ENCODE measurements around the gene PLA2G2F.

Gene PLA2G2F

GRCh38 chr1:20136249-20136648 is 2.9 kb upstream of the PLA2G2F start:
- Histone ChIP-seq H3K27ac (replicated peaks) (no peak overlapping the region), H3K4me3 (replicated peaks; ENCODE audit: insufficient read depth, low read length) (no peak overlapping the region), H3K27me3 (ENCODE audit: insufficient read depth, poor library complexity, severe bottlenecking) (no peaks in the 10 kb centered on the region)
- no peak for DNase-seq (ENCODE audit: low read depth in 1 of 2, low spot score in 1 of 2)
- no peak for TF ChIP-seq GABPA (IDR thresholded peaks at IDR 0.05; ENCODE audit: low read depth)
- TF ChIP-seq SPI1 (IDR thresholded peaks at IDR 0.05; ENCODE audit: borderline replicate concordance, low read depth), result no peak

- DNase-seq (ENCODE audit: low read depth in 1 of 2, low spot score in 1 of 2), result no peak
- H3K4me3 ChIP-seq (replicated peaks; ENCODE audit: insufficient read depth, low read length), result no peak overlapping the region
- no peaks in the 10 kb centered on the region for H3K27me3 ChIP-seq (ENCODE audit: insufficient read depth, poor library complexity, severe bottlenecking)
- no peak for TF ChIP-seq GABPA (IDR thresholded peaks at IDR 0.05; ENCODE audit: low read depth)
- no peak for TF ChIP-seq REST (IDR thresholded peaks at IDR 0.05; ENCODE audit: insufficient replicate concordance, low read depth)
- no peak for TF ChIP-seq SPI1 (IDR thresholded peaks at IDR 0.05; ENCODE audit: borderline replicate concordance, low read depth)
- TF ChIP-seq CTCF (IDR thresholded peaks at IDR 0.05; ENCODE audit: insufficient read depth, low read length), result no peak
- no peak overlapping the region for H3K27ac ChIP-seq (replicated peaks)
These were observed 2.1 kb upstream of the PLA2G2F start for GRCh38 chr1:20137055-20137454.

- no peak overlapping the region for H3K4me3 ChIP-seq (replicated peaks; ENCODE audit: insufficient read depth, low read length)
- no peak overlapping the region for H3K27ac ChIP-seq (replicated peaks)
- no peaks in the 10 kb centered on the region for H3K27me3 ChIP-seq (ENCODE audit: insufficient read depth, poor library complexity, severe bottlenecking)
- no peak for TF ChIP-seq POLR2AphosphoS5 (IDR thresholded peaks at IDR 0.05; ENCODE audit: low read depth)
- TF ChIP-seq SPI1 (IDR thresholded peaks at IDR 0.05; ENCODE audit: borderline replicate concordance, low read depth), result no peak
- no peak for TF ChIP-seq GABPA (IDR thresholded peaks at IDR 0.05; ENCODE audit: low read depth)
- TF ChIP-seq REST (IDR thresholded peaks at IDR 0.05; ENCODE audit: insufficient replicate concordance, low read depth), result no peak
- no peak for TF ChIP-seq CTCF (IDR thresholded peaks at IDR 0.05; ENCODE audit: insufficient read depth, low read length)
- no peak for DNase-seq (ENCODE audit: low read depth in 1 of 2, low spot score in 1 of 2)
These were observed 1.5 kb upstream of the PLA2G2F start for GRCh38 chr1:20137604-20138003.

- Histone ChIP-seq H3K27ac (replicated peaks) (no peak overlapping the region), H3K4me3 (replicated peaks; ENCODE audit: insufficient read depth, low read length) (no peak overlapping the region), H3K27me3 (ENCODE audit: insufficient read depth, poor library complexity, severe bottlenecking) (no peaks in the 10 kb centered on the region)
- DNase-seq (ENCODE audit: low read depth in 1 of 2, low spot score in 1 of 2), result no peak
- TF ChIP-seq REST (IDR thresholded peaks at IDR 0.05; ENCODE audit: insufficient replicate concordance, low read depth), result no peak
- TF ChIP-seq POLR2AphosphoS5 (IDR thresholded peaks at IDR 0.05; ENCODE audit: low read depth), result no peak
- no peak for TF ChIP-seq CTCF (IDR thresholded peaks at IDR 0.05; ENCODE audit: insufficient read depth, low read length)
- TF ChIP-seq GABPA (IDR thresholded peaks at IDR 0.05; ENCODE audit: low read depth), result no peak
- TF ChIP-seq SPI1 (IDR thresholded peaks at IDR 0.05; ENCODE audit: borderline replicate concordance, low read depth), result no peak
These were observed 777 bp upstream of the PLA2G2F start for GRCh38 chr1:20138346-20138745.

Data from HL-60 (cell line).